ENCODE results near the gene DDX31.
A peak's percentile ranks its signal among the peaks of the same experiment; 100 is the strongest.

Gene DDX31

DNA sequence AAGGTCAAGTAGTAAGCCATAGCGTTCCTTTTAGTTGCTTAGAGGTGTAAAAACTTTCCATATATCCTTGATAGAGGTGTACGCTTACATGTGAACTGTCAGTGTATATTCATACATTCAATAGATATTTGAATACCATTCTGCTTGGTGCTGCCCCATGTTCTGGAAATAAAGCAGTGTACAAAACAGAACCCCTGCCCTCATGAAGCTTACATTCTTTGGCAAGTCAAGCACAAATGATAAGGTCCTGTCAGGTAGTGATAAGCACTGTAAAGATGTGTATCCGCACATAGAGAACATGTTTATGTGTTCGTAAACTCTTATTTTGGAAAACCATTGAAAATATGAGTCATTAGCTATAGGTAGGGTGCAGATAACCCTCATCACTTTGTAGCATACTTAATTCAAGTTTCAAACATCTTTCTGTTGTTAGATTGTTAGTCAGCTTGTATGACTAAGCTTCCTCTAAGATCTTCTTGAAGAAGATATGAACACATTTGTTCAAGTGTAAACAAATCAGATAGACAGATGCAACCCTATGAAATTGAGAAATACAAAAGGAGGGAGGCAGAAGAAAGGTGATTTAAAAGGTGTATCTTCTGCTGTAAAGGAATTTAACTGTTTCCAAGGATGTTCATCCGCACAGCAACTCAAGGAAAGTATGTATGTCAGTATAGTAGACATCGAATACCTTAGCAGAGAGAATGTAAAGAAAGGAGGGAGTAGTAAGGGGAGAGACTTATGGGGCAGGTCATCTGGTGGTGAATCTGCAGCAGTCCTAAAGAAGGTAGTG lies 2.0 kb upstream of the DDX31 start:
- no peak for DNase-seq

- no peak for DNase-seq
Measured at GRCh38 chr9:132670457-132671391, 941 bp upstream of the DDX31 start, which contains the start of gene GTF3C4. Gene GTF3C4, plus strand, starts transcription at chr9:132670464. Its CDS starts 135 bp downstream, at chr9:132670599.

DNA sequence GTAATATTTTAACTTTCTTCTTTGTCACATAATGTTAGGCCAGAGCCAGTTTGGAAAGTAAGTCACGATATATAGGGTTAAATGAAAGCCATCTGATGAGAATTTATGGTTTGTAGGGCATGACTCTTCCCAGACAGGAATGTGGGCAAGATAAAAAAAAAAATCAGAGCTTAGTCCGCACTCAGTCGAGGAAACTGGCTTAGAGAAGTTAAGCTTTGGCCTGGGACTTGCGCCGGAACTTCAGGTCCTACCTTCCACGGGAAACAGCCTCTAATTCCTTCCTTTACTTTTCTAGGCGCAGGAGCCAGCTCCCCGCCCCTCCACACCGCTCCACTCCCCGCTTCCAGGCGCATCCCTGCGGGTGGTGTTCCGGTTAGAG lies 475 bp downstream of the DDX31 start:
- DNase-seq, result no peak

GRCh38 chr9:132663851-132664250 lies 5.9 kb downstream of the DDX31 start:
- DNase-seq, result no peak

GRCh38 chr9:132663117-132663516 lies 6.7 kb downstream of the DDX31 start:
- DNase-seq, result no peak

- DNase-seq, result no peak
Measured at GRCh38 chr9:132662152-132662945, 7.4 kb downstream of the DDX31 start.

DNA sequence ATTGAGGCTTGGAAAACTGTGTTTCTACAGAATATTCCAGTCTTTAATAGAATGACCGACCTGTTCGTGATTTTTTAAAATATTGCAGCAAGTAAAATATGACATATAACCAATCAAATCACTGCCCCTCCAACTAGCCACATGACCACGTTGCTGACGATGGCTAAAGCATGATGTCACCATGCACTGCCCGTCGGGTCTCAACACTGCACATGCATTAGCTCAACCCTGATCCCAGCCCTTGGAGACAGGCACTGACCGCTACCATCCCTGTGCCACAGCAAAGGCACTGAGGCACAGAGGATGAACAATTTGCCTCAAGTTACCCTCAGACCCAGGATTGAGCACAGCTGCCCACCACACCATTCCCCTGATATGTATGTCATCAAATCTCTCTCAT lies 13.5 kb downstream of the DDX31 start:
- no peak for DNase-seq

DNA sequence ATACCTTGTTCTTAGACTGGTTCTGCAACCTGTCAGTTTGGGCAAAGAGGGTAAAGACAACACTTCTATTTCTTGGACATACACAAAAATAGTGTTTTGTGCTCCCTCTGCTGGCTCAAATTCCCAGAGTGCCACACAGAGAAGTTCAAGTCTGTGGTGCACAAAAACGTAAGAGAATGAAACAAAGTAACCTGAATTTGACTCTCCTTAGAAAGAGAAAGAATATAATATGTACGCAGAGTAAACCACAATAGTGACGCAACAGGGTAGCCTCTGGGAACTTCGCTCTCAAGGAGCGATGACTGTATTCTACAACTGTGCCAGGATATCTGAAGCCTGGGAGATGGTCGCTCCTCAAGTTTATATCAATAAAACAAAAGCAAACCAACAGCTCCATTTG lies 18.5 kb downstream of the DDX31 start:
- DNase-seq, result no peak

GRCh38 chr9:132648685-132649084 lies 21.1 kb downstream of the DDX31 start:
- DNase-seq, result no peak

DNA sequence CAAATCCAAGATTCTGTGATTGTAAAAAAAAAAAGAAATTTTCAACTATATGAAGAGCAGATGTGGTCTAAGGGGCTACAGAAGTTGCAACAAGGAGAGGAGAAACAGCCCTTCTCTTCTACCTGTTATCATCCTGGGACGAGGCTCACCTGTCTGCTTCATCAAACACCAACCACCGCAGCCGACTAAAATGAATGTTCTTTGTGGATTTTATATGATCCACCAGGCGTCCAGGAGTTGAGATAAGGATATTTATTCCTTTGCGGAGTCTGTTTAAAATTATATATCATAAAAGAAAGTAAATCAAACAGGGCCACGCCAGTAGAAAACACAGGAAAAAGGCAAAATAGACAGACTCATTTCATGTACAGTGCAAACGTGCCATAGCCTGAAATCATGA lies 21.5 kb downstream of the DDX31 start:
- DNase-seq, result no peak

DNA sequence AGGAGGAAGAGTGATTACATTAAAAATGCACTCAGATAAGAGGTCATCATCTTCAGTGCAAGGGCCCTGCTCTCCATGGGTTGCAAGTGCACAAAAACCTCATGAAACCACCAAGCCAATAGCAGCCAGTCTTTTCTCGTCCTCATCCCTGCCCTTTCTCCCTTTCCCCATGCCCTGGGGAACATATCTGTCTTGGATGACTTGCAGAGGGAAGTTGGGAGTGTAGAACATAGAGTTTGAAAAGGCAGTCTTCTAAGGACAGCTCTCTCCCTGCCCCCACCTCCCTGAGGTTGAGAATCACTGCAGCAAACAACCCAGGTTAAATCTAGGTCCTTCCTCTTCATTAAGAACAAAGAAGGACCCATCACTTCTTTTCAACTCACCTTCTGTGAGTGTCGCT lies 22.0 kb downstream of the DDX31 start:
- no peak for DNase-seq

DNA sequence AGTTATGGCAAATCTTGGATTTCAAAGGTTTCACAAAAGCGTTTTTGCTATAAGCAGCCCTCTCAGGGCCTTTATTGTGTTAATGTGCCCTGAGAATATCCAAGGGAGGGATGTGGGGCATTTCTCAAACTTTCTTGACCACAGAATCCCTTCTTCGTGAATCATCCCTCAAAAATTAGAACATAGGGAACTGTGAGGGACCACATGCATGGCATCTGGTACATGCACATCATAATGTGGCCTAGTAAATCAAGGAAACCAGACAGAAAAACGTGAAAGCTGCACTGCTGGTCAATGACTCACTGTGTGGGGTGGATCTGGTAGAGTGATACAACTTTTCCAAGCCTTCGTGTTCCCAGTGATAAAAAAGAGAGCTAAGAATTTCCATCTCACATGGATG lies 22.4 kb downstream of the DDX31 start:
- DNase-seq, result peak; percentile 38

DNA sequence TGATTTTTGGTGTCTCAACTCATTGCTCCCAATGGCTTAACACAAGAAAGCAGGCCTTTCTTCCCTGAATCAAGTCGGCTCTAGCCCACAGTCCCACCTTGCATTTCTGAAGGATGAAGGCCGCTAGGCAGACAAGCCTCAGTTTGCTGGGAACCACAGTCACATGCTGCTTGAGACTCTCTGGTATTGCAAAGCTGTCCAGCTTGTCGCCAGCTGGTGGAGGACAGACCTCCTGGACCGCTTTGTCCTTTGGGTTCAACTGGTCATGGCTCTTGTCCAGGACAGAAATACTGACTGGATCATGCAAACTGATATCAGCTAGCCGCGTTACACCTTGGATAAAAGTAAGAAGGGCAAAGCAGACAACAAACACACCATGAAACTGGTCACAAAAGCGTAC lies 23.1 kb downstream of the DDX31 start:
- DNase-seq, result no peak

GRCh38 chr9:132645711-132646110 lies 24.1 kb downstream of the DDX31 start:
- no peak for DNase-seq

GRCh38 chr9:132645306-132645705 lies 24.5 kb downstream of the DDX31 start:
- DNase-seq, result no peak

GRCh38 chr9:132644251-132644650 lies 25.5 kb downstream of the DDX31 start:
- DNase-seq, result no peak

GRCh38 chr9:132641216-132641615 lies 28.6 kb downstream of the DDX31 start:
- DNase-seq, result no peak

GRCh38 chr9:132639322-132639721 lies 30.5 kb downstream of the DDX31 start:
- DNase-seq, result no peak

GRCh38 chr9:132638240-132638639 lies 31.5 kb downstream of the DDX31 start:
- DNase-seq, result no peak

- DNase-seq, result no peak
Measured at GRCh38 chr9:132637801-132638200, 32.0 kb downstream of the DDX31 start.

- DNase-seq, result no peak
Measured at GRCh38 chr9:132637351-132637750, 32.4 kb downstream of the DDX31 start.

DNA sequence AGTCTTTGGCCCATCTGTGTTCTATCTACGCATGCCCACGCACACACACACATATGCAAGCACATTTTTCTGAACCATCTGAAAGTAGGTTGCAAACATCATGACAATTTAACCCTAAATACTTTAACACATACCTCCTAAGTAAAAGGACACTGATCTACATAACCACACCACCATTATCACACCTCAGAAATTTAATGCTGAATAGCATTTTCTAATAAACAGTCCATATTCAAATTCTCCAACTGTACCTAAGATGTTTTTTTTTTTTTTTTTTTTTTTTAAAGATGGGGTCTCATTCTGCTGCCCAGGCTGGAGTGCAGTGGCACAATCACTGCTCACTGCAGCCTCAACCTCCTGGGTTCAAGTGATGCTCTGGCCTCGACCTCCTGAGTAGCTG lies 35.5 kb downstream of the DDX31 start:
- no peak for DNase-seq

Measured in GOT3 (cell line).